ENCODE measurements around the gene FHAD1.

Gene FHAD1

DNA sequence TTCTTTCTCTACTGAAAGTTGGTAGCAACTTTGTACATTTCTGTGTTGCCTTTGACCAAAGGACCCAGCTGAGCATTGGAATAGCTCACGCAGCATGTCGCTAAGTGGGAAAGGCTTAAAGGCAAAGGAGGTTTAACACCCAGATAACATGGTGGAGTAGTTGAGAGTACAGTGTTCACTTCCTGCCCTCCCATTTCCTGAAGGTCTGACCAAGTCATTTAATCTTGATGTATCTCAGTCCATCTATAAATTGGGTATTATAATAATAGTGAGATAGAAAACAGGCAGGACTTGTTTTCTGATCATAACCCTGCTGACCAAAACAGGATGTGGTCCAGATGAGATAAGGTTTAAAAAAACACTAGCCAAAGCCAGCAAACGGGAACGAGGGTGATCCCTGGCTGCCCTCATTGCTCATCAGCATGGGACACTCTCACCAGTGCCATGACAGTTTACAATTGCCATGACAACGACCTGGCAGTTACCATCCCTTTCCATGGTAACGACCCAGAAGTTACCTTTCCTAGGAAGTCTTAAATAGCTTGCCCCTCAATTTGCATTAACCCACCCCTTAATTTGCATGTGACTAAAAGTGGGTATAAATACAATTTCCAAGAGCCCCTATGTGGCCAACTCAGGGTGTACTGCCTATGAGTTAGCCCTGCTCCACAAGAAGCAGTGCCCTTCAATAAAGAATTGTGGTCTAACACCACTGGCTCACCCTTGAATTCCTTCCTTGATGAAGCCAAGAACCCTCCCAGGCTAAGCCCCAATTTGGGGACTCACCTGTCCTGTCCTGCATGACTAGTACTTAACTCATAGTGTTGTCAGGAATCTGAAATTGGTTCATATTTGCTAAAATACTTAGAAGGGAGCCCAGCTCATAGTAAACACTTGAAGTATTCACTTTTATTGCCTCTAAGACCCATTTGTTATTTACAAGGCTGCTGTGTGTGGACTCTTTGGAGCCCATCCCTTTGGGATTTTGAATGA is 28.4 kb upstream of the FHAD1 start:
- no peak for DNase-seq

DNA sequence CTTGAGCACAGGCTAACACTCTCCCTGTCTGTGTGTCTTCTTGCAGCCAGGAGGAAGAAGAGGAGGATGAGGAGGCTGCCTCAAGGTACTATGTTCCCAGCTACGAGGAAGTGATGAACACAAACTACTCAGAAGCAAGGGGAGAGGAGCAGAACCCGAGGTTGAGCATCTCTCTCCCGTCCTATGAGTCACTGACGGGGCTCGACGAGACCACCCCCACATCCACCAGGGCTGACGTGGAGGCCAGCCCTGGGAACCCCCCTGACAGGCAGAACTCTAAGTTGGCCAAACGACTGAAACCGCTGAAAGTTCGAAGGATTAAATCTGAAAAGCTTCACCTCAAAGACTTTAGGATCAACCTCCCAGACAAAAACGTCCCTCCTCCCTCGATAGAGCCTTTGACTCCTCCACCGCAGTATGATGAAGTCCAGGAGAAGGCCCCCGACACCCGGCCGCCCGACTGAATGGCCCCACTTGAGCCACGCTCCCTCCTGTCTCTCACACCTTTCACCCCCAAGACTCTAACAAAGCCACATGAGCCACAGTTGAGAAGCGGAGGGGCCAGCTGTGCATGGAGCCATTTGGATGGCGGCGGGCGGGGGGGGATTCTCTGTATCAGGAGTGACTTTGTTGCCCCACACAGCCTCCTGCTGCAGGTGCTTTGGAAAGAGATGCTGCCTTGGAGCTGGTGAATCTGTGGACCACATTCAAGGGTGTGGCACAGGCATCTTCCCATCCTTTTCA is 27.6 kb upstream of the FHAD1 start:
- no peak for DNase-seq

GRCh38 chr1:15220024-15220392 is 27.0 kb upstream of the FHAD1 start:
- no peak for DNase-seq

GRCh38 chr1:15220825-15221431 is 26.1 kb upstream of the FHAD1 start:
- DNase-seq = no peak

DNA sequence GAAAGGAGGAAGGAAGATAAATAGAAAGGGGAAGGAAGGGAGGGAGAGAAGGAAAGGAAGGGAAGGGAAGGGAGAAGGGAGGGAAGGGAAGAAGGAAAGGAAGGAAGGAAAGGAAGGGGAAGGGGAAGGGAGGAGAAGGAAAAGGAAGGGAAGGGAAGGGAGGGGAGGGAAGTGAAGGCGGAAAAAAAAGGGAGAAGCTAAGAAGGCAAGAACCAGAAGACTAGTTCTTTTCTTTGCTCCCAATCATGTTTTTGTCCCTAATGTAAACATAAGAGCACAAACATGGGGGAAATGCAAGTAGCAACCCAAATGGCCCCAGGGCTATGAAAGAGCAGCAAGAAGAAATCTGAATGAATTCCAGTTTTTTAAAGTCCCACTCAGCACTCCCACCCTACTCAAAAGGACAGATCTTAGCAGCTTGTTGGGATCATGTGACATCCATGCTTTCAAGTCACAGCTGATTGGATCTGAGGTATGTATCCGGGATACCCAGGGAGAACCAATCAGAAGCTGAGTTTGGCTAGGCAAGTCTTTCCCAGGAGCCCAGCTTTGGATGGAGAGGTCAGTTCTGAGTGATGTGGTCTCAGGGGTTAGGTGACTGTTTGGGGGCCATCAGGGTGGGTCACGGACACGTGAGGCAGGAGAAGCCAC is 24.2 kb upstream of the FHAD1 start:
- no peak for DNase-seq

DNA sequence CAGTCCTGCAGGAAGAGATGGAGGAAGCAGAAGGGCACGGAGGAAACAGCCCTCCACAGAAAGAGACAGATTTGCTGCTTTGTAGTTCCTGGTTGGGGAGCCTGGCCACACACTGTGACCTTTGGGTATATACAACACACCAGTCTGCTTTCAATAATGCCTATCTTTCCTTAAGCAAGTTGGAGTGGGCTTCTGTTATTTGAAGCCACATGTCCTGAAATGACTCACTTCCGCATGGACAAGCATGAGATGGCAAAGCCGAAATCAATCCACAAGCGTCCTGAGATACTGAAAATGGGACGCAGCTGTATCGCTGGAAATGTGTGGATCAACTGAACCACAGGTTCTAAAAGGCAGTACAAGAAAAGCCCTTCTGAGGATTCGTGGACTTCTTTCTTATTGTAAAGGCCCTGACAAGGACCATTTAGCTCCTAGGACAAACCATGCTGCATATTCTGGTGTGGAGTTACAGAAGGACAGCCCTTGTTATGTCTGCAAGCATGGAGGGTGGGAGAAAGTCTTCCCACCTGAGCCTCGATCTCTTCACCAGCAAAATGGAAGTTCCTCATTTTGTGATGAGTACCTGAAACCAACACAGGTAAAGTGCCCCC is 22.7 kb upstream of the FHAD1 start:
- no peak for DNase-seq

- no peak for DNase-seq
Measured at GRCh38 chr1:15224974-15225373, 22.0 kb upstream of the FHAD1 start.

- DNase-seq = no peak
Measured at GRCh38 chr1:15225461-15225860, 21.6 kb upstream of the FHAD1 start.

GRCh38 chr1:15226388-15227255 is 20.4 kb upstream of the FHAD1 start:
- no peak for DNase-seq

DNA sequence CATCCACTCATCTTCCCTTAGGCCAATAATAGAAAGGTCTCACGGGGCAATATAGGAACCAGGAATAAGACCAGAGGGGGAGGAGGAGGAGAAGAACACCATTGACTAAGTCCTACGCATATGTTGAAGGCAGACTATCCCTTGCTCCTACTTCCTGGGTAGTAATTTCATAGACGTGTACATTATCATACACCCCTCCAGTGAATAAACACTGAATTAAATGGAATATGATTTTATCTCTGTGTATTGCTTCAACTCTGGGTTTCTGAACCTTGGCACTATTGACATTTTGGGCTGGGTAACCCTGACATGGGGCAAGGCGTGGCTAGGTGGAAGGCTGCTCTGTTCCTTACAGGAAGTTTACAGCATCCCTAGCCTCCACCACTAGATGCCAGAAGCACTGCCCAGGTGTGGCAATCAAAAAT is 17.3 kb upstream of the FHAD1 start:
- no peak for DNase-seq

- DNase-seq = no peak
Measured at GRCh38 chr1:15231714-15232201, 15.3 kb upstream of the FHAD1 start.

DNA sequence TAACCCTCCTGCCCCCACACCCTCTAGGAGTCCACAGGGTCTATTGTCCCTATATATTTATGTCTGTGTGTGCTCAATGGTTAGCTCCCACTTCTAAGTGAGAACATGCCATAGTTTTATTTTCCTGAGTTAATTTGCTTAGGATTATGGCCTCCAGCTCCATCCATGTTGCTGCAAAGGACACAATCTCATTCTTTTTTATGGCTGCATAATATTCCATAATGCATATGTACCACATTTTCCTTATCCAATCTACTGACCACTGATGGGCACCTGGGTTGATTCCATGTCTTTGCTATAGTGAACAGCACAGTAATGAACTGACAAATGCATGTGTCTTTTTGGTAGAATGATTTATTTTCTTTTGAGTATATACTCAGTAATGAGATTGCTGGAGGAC is 13.3 kb upstream of the FHAD1 start:
- no peak for DNase-seq

GRCh38 chr1:15236321-15236721 is 10.7 kb upstream of the FHAD1 start:
- no peak for DNase-seq

GRCh38 chr1:15236746-15237145 is 10.3 kb upstream of the FHAD1 start:
- DNase-seq = no peak

DNA sequence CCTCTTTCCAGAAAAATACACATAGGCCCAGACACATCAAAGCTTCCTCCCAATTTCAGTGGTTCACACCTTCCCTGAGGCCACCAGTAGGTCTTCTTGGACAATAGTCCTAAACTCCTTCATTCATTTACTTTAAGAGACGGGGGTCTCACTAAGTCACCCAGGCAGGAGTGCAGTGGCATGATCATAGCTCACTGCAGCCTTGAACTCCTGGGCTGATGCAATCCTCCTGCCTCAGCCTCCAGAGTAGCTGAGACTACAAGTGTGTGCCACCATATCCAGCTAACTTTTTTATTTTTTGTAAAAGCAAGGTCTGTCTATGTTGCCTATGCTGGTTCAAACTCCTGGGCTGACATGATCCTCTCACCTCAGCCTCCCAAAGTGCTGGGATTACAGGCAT is 8.2 kb upstream of the FHAD1 start:
- no peak for DNase-seq

DNA sequence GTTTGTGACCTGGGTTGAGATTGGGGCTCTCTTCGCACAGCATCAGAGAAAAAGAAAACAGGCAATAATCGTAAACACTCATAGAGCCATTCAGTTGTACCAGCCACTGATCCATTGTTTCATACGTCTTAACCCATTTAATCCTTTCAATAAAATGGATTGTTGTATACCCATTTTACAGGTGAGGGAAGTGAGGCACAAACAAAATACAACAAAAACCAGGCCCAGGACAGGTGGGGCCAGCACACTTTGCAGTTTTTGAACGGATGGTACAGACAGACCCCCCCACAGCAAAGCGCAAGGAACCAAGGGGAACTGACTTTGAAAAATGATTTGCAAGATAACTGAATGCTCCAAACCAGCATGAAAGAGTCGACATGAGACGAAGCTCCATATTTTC is 4.3 kb upstream of the FHAD1 start:
- DNase-seq = no peak

DNA sequence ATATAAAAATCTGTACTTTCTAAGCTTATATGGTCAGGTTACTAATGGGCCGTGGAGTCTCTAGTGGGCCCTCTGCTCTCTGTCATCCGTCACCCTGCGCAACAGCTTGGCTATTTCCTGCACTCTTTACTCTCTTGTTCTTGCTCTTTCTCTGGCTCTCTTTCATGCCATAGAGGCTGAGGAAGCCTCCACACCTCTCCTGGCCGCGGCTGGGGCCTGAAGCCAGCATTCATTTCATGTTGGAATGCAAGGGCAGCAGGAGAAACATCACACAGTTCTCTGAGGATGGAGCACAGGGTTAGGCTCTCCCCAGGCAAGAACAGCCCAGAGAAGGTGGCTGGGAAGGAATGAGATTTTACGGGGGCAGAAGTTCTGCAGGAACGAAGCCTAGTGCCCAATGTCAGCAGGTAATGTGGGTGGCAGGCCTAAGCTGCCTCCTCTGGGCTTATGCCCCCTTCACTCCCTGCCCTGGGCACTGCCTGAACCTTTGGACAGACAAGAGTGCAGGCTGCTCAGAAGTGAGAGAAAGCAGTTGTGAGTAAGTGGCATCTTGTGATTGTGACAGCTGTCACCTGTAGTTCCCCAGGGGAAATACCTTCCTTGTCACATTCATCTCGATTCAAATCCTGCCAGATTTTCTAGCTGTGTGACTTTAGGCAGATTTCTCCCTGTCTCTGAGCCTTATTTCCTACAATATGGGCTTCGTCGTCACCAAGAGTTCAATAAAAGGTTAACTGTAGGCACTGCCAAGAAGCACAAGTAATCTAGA is 3.6 kb upstream of the FHAD1 start:
- peak; percentile 50 for DNase-seq

DNA sequence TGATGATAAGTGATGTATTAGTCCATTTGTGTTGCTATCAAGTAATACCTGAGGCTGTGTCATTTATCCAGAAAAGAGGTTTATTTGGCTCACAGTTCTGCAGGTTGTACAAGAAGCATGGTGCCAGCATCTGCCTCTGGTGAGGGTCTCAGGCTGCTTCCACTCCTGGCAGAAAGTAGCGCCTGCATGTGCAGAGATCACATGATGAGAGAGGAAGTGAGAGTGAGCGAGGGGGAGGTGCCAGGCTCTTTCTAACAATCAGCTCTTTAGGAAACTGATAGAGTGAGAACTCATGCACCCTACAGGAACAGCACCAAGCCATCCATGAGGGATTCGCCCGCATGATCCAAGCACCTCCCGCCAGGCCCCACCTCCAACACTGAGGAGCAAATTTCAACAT is 2.2 kb upstream of the FHAD1 start:
- no peak for DNase-seq

GRCh38 chr1:15245593-15246360 is 1.2 kb upstream of the FHAD1 start:
- DNase-seq = no peak

GRCh38 chr1:15248216-15248615 is 1.2 kb downstream of the FHAD1 start:
- no peak for DNase-seq
